ENCODE measurements around the gene WDFY4.

The WDFY4 gene

DNA sequence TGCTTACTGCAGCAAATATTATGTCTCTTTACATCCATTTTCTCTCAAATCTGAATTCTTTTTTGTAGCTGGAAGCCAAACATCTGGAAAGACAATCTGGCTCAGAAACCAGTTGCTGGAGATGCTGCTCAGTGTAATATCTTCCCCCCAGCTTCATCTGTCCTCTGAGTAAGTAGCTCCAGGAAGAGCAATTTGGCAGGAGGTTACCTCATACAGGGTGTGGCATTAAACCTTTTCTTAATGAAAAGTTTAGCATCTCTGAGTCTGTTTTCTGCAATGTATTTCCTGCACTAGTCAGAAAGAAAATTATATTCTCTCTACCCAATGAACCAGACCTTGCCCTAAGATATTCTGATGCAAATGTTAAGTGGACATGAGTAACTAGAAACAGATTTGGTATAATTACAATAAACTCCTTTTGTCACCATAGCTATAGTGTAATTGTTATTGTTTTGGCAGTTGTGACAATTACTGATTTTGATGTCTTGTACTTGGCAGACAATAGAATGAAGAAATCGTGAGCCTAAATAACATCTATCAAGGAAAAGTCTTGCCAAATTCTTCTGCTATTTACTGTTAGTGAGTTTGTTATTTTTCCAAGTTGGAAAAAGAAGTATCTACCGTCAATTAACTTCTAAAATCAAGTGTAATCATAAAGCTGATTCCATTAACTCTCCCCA, 123.3 kb downstream of the WDFY4 start:
- peaks cover 13% of the 10 kb centered on the region; the same call in 1 of the 2 replicates for H3K4me1 ChIP-seq (ENCODE audit: insufficient read depth, low read length)
- H3K9ac ChIP-seq (ENCODE audit: low read depth, low read length): no peak overlapping the region
- no peaks in the 10 kb centered on the region for H3K36me3 ChIP-seq (ENCODE audit: insufficient read depth, low read length)
- H3K9me3 ChIP-seq (ENCODE audit: control insufficient read depth, insufficient read depth, low read length): no peaks in the 10 kb centered on the region

DNA sequence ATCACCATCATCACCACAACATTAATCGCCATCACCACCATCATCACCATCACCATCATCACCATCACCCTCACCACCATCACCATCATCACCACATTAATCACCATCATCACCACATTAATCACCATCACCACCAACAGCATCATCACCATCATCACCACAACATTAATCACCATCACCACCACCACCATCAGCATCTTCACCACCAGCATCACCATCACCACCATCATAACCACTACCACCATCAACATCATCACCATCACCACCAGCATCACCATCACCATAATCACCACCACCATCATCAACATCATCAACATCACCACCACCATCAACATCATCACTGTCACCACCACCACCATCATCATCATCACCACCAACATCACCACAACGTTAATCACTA, 124.6 kb downstream of the WDFY4 start:
- Histone ChIP-seq H3K9ac (ENCODE audit: low read depth, low read length) (no peak overlapping the region), H3K36me3 (ENCODE audit: insufficient read depth, low read length) (no peaks in the 10 kb centered on the region), H3K9me3 (ENCODE audit: control insufficient read depth, insufficient read depth, low read length) (no peaks in the 10 kb centered on the region), H3K4me1 (ENCODE audit: insufficient read depth, low read length) (peaks cover 6% of the 10 kb centered on the region; the same call in 1 of the 2 replicates)

- Histone ChIP-seq H3K9ac (ENCODE audit: low read depth, low read length) (no peak overlapping the region), H3K4me1 (ENCODE audit: insufficient read depth, low read length) (peaks cover 5% of the 10 kb centered on the region; the same call in 1 of the 2 replicates), H3K9me3 (ENCODE audit: control insufficient read depth, insufficient read depth, low read length) (no peaks in the 10 kb centered on the region), H3K36me3 (ENCODE audit: insufficient read depth, low read length) (no peaks in the 10 kb centered on the region)
Measured at GRCh38 chr10:48811461-48811860, 126.8 kb downstream of the WDFY4 start.

GRCh38 chr10:48811917-48812316, 127.2 kb downstream of the WDFY4 start:
- Histone ChIP-seq H3K36me3 (ENCODE audit: insufficient read depth, low read length) (no peaks in the 10 kb centered on the region), H3K9ac (ENCODE audit: low read depth, low read length) (no peak overlapping the region), H3K9me3 (ENCODE audit: control insufficient read depth, insufficient read depth, low read length) (no peaks in the 10 kb centered on the region), H3K4me1 (ENCODE audit: insufficient read depth, low read length) (peaks cover 5% of the 10 kb centered on the region; the same call in 1 of the 2 replicates)

- H3K9ac ChIP-seq (ENCODE audit: low read depth, low read length): no peak overlapping the region
- H3K9me3 ChIP-seq (ENCODE audit: control insufficient read depth, insufficient read depth, low read length): no peaks in the 10 kb centered on the region
- peaks cover 5% of the 10 kb centered on the region; the same call in 1 of the 2 replicates for H3K4me1 ChIP-seq (ENCODE audit: insufficient read depth, low read length)
- no peaks in the 10 kb centered on the region for H3K36me3 ChIP-seq (ENCODE audit: insufficient read depth, low read length)
Measured at GRCh38 chr10:48813291-48813690, 128.6 kb downstream of the WDFY4 start.

- Histone ChIP-seq H3K9me3 (ENCODE audit: control insufficient read depth, insufficient read depth, low read length) (no peaks in the 10 kb centered on the region), H3K36me3 (ENCODE audit: insufficient read depth, low read length) (no peaks in the 10 kb centered on the region), H3K9ac (ENCODE audit: low read depth, low read length) (no peak overlapping the region), H3K4me1 (ENCODE audit: insufficient read depth, low read length) (peaks cover 5% of the 10 kb centered on the region; the same call in 1 of the 2 replicates)
Measured at GRCh38 chr10:48813825-48814224, 129.2 kb downstream of the WDFY4 start.

DNA sequence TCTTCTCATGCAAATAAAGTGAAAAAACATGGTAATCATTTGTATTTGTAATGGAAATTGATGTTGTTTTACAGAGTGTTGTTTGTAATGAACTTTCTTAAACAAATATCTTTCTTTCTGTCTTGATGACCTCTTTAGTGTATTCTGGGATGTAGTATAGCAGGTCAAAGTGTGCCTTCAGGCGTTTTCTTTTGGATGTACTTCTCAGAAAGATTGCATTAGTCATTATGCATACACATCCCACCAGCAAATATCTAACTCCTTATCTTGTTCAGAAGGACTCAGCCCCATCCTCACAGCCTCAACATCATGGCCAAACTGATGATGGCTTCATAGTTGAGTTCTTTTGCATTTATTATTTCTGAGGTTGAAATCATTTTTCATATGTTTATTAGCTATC, 130.3 kb downstream of the WDFY4 start:
- H3K9ac ChIP-seq (ENCODE audit: low read depth, low read length): no peak overlapping the region
- H3K4me1 ChIP-seq (ENCODE audit: insufficient read depth, low read length): peaks cover 5% of the 10 kb centered on the region; the same call in 1 of the 2 replicates
- H3K36me3 ChIP-seq (ENCODE audit: insufficient read depth, low read length): no peaks in the 10 kb centered on the region
- H3K9me3 ChIP-seq (ENCODE audit: control insufficient read depth, insufficient read depth, low read length): no peaks in the 10 kb centered on the region

- Histone ChIP-seq H3K9ac (ENCODE audit: low read depth, low read length) (no peak overlapping the region), H3K36me3 (ENCODE audit: insufficient read depth, low read length) (no peaks in the 10 kb centered on the region), H3K9me3 (ENCODE audit: control insufficient read depth, insufficient read depth, low read length) (no peaks in the 10 kb centered on the region), H3K4me1 (ENCODE audit: insufficient read depth, low read length) (peaks cover 5% of the 10 kb centered on the region; the same call in 1 of the 2 replicates)
Measured at GRCh38 chr10:48817141-48817540, 132.5 kb downstream of the WDFY4 start.

GRCh38 chr10:48818081-48818480, 133.4 kb downstream of the WDFY4 start:
- peaks cover 5% of the 10 kb centered on the region; the same call in 1 of the 2 replicates for H3K4me1 ChIP-seq (ENCODE audit: insufficient read depth, low read length)
- no peak overlapping the region for H3K9ac ChIP-seq (ENCODE audit: low read depth, low read length)
- H3K9me3 ChIP-seq (ENCODE audit: control insufficient read depth, insufficient read depth, low read length): no peaks in the 10 kb centered on the region
- H3K36me3 ChIP-seq (ENCODE audit: insufficient read depth, low read length): no peaks in the 10 kb centered on the region

DNA sequence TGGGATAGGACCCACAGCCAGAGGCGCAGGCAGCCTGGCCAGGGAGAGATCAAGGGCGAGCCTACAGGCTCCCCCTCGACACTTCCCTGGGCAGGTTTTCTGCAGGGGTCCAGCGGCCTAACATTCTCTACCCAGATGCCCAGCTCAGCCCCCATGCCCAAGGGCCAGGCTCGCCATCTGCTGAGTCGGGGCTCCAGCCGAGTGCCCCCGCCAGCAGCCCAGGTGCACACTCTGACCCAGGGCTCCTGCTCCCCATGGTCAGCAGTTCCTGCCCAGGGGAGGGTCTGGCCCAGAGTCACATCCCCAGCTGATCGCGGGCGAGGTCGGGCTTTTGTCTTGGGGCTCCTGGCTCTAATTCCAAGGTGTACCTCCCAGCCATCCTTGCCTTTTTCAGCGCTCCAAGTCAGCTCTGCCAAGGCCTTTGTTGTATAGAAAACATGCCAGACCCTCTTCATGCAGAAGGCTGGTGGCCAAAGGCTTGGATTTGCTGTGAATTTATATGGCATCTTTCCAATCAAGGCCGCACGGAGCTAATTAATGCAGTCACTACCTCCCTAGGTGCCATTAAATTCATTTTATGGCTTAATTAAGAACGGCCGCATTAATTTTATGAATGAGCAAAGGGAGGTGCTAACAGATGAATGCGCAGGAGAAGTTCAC, 134.3 kb downstream of the WDFY4 start:
- Histone ChIP-seq H3K4me1 (ENCODE audit: insufficient read depth, low read length) (peaks cover 5% of the 10 kb centered on the region; the same call in 1 of the 2 replicates), H3K9me3 (ENCODE audit: control insufficient read depth, insufficient read depth, low read length) (no peaks in the 10 kb centered on the region), H3K36me3 (ENCODE audit: insufficient read depth, low read length) (no peaks in the 10 kb centered on the region), H3K9ac (ENCODE audit: low read depth, low read length) (no peak overlapping the region)

- Histone ChIP-seq H3K36me3 (ENCODE audit: insufficient read depth, low read length) (no peaks in the 10 kb centered on the region), H3K4me1 (ENCODE audit: insufficient read depth, low read length) (peaks cover 2% of the 10 kb centered on the region; the same call in 1 of the 2 replicates)
Measured at GRCh38 chr10:48819783-48820182, 135.1 kb downstream of the WDFY4 start.

DNA sequence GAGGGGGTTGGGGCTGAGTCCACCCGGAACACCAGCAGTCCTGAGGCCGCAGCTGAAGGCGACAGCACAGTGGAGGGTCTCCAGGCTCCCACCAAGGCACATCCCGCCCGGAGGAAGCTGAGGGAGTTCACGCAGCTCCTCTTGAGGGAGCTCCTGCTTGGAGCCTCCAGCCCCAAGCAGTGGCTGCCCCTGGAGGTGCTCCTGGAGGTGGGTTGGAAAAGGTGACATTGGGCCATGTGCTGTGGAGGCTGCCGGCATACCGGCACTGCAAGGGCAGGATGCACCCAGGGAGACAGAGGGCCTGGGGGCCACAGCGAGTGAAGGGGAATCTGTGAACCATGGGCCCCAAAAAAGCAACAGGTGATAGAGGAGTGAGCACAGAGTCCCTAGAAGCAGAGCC, 135.6 kb downstream of the WDFY4 start:
- Histone ChIP-seq H3K9me3 (ENCODE audit: control insufficient read depth, insufficient read depth, low read length) (no peaks in the 10 kb centered on the region), H3K36me3 (ENCODE audit: insufficient read depth, low read length) (no peaks in the 10 kb centered on the region), H3K9ac (ENCODE audit: low read depth, low read length) (no peak overlapping the region), H3K4me1 (ENCODE audit: insufficient read depth, low read length) (no peaks in the 10 kb centered on the region)

More at GRCh38 chr10:48819783-48820182, 135.1 kb downstream of the WDFY4 start:
- no peak overlapping the region for H3K9ac ChIP-seq (ENCODE audit: low read depth, low read length)
- no peaks in the 10 kb centered on the region for H3K9me3 ChIP-seq (ENCODE audit: control insufficient read depth, insufficient read depth, low read length)

GRCh38 chr10:48820699-48821098, 136.0 kb downstream of the WDFY4 start:
- no peaks in the 10 kb centered on the region for H3K36me3 ChIP-seq (ENCODE audit: insufficient read depth, low read length)
- no peaks in the 10 kb centered on the region for H3K9me3 ChIP-seq (ENCODE audit: control insufficient read depth, insufficient read depth, low read length)
- H3K4me1 ChIP-seq (ENCODE audit: insufficient read depth, low read length): no peaks in the 10 kb centered on the region
- no peak overlapping the region for H3K9ac ChIP-seq (ENCODE audit: low read depth, low read length)

- H3K9ac ChIP-seq (ENCODE audit: low read depth, low read length): no peak overlapping the region
- H3K36me3 ChIP-seq (ENCODE audit: insufficient read depth, low read length): no peaks in the 10 kb centered on the region
- no peaks in the 10 kb centered on the region for H3K9me3 ChIP-seq (ENCODE audit: control insufficient read depth, insufficient read depth, low read length)
- H3K4me1 ChIP-seq (ENCODE audit: insufficient read depth, low read length): no peaks in the 10 kb centered on the region
Measured at GRCh38 chr10:48821111-48821510, 136.4 kb downstream of the WDFY4 start.

DNA sequence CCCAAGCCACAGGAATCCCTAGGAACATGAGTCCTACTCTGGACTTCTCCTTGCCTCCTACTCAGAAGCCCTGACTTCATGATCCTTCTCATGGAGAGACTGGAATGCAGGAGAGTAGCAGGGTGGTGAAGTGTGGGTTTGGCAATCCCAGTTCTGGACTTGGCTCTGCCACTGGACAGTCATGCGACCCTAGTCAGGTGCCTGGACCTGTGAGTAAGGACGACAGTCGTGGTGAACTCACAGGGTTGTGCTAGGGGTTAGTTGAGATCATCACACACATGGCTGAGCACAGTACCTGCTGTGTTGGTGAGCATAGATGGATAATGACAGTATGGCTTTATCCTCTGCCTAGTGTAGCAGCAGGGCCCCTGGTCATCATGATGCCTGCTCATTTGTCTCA, 137.0 kb downstream of the WDFY4 start:
- Histone ChIP-seq H3K9ac (ENCODE audit: low read depth, low read length) (no peak overlapping the region), H3K4me1 (ENCODE audit: insufficient read depth, low read length) (no peaks in the 10 kb centered on the region), H3K9me3 (ENCODE audit: control insufficient read depth, insufficient read depth, low read length) (no peaks in the 10 kb centered on the region), H3K36me3 (ENCODE audit: insufficient read depth, low read length) (no peaks in the 10 kb centered on the region)
